Activated CD8-positive, alpha-beta memory T cell treated with anti-CD3 and anti-CD28 coated beads for 36 hours (primary cell): ENCODE results near the gene PCDH9. TPM values are rescaled to one million over a fixed set of nuclear protein-coding genes. Genes with fewer than 3 reads are reported as not detected.

Experiments
- CTCF ChIA-PET: fragments of 350-600 bp; sonication (Branson Sonifier 250); formaldehyde crosslinking; loops from one replicate; lab custom pipeline; 2021; ENCODE audit warnings: antibody characterized with exemption; lab: Charles Lee
- POLR2A ChIA-PET: fragments of 350-600 bp; sonication (Branson Sonifier 250); formaldehyde crosslinking; loops from one replicate; lab custom pipeline; 2021; ENCODE audit warnings: antibody characterized with exemption; lab: Charles Lee
- total RNA-seq, 2 experiments: library from RNA; stranded (reverse); gene quantifications; one replicate each; pipeline ENCODE4 v1.2.3, GENCODE V29; 2021

The PCDH9 gene
- total RNA-seq, 2 experiments from 2014 or later: 0.13 to 0.17 TPM

- CTCF ChIA-PET: no interaction called here
- POLR2A ChIA-PET: no interaction called here
These were observed 168.4 kb downstream of the PCDH9 start for GRCh38 chr13:67061750-67062149.

- ChIA-PET POLR2A (no interaction called here), CTCF (no interaction called here)
These were observed 177.3 kb downstream of the PCDH9 start for GRCh38 chr13:67052550-67053490.

- ChIA-PET CTCF (no interaction called here), POLR2A (no interaction called here)
These were observed 180.4 kb downstream of the PCDH9 start for GRCh38 chr13:67049744-67050143.

- CTCF ChIA-PET: no interaction called here
These were observed 181.3 kb downstream of the PCDH9 start for GRCh38 chr13:67048821-67049150.

GRCh38 chr13:67048084-67048820 is 181.9 kb downstream of the PCDH9 start:
- POLR2A ChIA-PET: no interaction called here
- CTCF ChIA-PET: no interaction called here

More at GRCh38 chr13:67048821-67049150, 181.3 kb downstream of the PCDH9 start:
- POLR2A ChIA-PET: no interaction called here

- POLR2A ChIA-PET: no interaction called here
- CTCF ChIA-PET: interaction anchor here (0.7 kb wide), 1 partner anchor 10 kb away, joined by 3 read pairs; no protein-coding TSS in a partner anchor
These were observed 184.8 kb downstream of the PCDH9 start for GRCh38 chr13:67045357-67045756.

GRCh38 chr13:67043901-67044300 is 186.2 kb downstream of the PCDH9 start:
- ChIA-PET CTCF (no interaction called here), POLR2A (no interaction called here)

GRCh38 chr13:67042556-67042955 is 187.6 kb downstream of the PCDH9 start:
- ChIA-PET POLR2A (no interaction called here), CTCF (no interaction called here)

- CTCF ChIA-PET: no interaction called here
- POLR2A ChIA-PET: no interaction called here
These were observed 193.3 kb downstream of the PCDH9 start for GRCh38 chr13:67036699-67037457.

GRCh38 chr13:67033170-67033569 is 197.0 kb downstream of the PCDH9 start:
- POLR2A ChIA-PET: no interaction called here

GRCh38 chr13:67023130-67023876 is 206.8 kb downstream of the PCDH9 start:
- ChIA-PET POLR2A (no interaction called here), CTCF (no interaction called here)

More at GRCh38 chr13:67033170-67033569, 197.0 kb downstream of the PCDH9 start:
- CTCF ChIA-PET: no interaction called here

GRCh38 chr13:67018775-67019174 is 211.4 kb downstream of the PCDH9 start:
- ChIA-PET CTCF (no interaction called here), POLR2A (no interaction called here)

- ChIA-PET POLR2A (no interaction called here), CTCF (no interaction called here)
These were observed 212.9 kb downstream of the PCDH9 start for GRCh38 chr13:67017276-67017675.

- CTCF ChIA-PET: no interaction called here
These were observed 214.0 kb downstream of the PCDH9 start for GRCh38 chr13:67015976-67016600.

GRCh38 chr13:67014399-67014798 is 215.7 kb downstream of the PCDH9 start:
- ChIA-PET CTCF (no interaction called here), POLR2A (no interaction called here)

More at GRCh38 chr13:67015976-67016600, 214.0 kb downstream of the PCDH9 start:
- POLR2A ChIA-PET: no interaction called here

GRCh38 chr13:67013709-67014108 is 216.4 kb downstream of the PCDH9 start:
- POLR2A ChIA-PET: no interaction called here

GRCh38 chr13:67008075-67008668 is 222.0 kb downstream of the PCDH9 start:
- POLR2A ChIA-PET: no interaction called here
- CTCF ChIA-PET: no interaction called here

More at GRCh38 chr13:67013709-67014108, 216.4 kb downstream of the PCDH9 start:
- CTCF ChIA-PET: no interaction called here

- ChIA-PET CTCF (no interaction called here), POLR2A (no interaction called here)
These were observed 225.6 kb downstream of the PCDH9 start for GRCh38 chr13:67004511-67004910.
